ENCODE measurements around the gene HNRNPA3.
"Not testable (repeated sequence)": the region's sequence is repeated elsewhere in the genome, so short reads cannot be mapped to it uniquely, and the experiment has no call there.

HNRNPA3 gene

DNA sequence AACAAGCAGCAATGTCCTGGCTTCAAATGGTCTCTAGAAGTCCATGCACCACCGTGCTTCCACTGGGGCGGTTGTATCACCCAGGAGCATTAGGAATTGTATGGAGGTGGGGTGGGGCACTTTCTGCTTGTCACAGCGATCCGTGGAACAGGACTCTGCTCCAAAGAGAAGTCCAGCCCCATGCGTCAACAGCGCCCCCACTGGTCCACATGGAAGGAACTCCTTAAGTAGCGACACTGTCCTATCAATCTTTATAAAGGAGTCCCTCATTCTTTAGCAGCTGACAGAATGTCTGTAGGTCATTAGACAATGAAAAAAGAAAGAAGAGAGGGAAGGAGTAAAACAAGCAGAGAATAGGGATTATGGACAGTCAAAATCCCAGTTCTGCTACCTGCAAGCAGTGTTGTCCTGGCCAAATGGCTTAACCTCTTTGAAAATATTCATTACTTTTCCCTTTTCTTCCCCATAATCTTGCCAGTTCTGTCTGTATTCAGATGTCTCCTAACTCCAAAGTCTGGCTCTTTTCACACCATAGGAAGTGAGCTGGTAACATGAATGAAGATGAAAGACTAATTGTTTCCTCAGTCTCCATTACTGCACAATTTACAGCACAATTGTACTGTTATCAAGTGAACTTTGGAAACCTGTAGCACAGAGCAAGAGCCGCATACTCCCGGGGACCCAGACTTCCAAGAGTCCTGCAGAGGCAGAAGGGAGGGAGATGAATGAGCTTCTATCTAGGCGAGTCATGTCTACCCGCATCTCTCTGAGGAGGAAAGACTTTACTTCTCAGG, 42.0 kb downstream of the HNRNPA3 start:
- DNase-seq (ENCODE audit: low read depth) = peak; percentile 61

DNA sequence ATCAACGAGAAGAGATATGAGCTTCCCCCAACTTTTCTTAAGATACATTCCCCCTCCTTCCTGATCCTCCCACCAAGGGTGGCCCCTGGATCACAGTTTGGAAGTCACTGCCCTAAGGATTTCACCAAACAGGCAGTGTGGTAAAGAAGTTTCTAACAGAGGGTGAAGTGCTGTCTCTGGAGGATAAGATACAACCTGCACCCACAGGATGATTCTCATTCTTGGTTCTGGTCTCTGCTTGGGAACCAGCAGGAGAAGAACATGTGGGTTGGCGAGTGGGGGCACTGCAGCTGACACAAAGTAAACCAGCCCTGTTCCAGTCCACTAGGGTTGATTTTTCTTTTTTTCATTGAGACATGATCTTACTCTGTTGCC, 42.6 kb downstream of the HNRNPA3 start:
- no peak for DNase-seq (ENCODE audit: low read depth)

DNA sequence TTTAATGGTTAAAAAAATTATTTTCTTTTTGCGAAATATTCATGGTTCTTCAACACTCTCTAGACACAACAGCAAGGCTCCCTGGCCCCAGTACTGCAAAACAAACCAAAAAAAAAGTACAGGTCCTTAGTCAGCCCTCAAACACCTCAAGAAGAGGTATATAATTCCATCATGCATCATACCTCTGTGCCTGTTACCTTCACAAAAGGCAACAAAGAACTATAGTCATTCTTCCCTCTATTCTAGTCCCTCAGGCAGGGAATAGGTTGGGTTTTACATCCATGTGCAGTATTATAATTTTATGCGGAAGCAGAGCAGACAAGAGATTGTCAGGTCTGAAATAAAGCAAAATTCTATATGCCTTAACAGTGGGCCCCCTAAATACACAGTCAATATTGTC, 43.4 kb downstream of the HNRNPA3 start:
- DNase-seq (ENCODE audit: low read depth) = no peak

DNA sequence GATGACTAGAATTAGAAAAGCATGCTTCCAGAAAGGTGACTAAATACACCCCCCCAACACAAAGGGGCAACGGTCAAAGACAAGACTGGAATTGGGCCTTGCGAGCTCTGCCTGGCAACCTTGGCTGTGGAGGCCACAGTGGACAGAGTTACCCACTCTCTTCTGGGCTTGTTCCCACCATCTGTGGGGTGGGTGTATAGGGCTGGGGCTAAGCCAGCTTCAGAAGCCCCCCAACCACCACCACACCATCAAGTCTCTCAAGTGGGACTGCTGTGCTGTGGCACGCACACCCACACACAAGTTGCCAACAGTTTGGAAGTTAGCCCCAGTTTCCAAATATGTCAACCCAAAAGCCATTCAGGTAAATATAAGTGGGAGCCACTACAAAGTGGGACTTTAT, 44.1 kb downstream of the HNRNPA3 start:
- DNase-seq (ENCODE audit: low read depth) = no peak

DNA sequence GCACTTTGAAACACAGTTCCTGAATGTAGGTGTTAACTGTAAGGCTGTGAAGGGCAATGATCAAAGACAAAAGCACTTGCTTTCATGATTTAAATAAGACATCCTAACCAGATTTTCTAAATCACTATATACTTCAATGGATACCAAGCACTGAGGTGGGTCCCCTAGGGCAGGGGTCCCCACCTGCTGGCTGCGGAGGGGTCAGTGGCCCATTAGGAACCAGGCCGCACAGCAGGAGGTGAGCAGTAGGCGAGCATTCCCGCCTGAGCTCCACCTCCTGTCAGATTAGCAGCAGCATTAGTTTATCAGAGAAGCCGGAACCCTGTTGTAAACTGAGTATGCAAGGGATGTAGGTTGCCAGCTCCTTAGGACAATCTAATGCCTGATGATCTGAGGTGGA, 44.9 kb downstream of the HNRNPA3 start:
- no peak for DNase-seq (ENCODE audit: low read depth)

DNA sequence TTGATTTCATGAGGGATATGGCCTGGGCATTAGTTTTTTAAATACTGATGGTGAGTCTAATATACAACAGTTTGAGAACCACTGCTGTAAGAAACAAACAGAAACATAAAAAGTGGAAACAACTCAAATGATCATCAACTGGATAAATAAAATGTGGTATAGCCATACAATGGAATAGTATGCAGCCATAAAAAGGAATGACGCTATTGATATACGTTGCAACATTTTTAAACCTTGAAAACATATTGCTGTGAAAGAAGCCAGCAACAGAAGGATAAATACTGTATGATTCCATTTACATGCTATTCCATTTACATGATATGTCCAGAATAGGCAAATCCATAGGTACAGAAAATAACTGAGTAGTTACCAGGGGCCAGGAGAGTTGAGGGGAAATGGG, 45.5 kb downstream of the HNRNPA3 start:
- no peak for DNase-seq (ENCODE audit: low read depth)

DNA sequence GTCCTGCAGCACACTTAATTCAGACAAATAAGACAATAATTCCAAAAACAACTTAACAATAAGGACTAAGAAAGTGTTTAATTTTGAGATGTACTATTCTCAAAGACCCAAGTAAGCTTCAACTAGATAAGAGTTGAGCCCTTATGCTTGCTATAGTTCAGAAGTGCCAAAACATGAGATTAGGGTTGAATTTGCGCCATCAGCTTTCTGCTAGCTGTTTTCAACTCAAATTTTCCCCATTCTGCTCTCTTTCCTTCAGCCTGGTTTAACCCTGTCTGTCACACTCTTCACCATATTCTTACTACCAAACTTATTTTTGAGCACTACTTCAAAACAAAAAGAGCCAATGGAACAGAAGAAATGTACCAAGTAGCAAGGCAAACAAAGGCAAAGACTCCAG, 47.8 kb downstream of the HNRNPA3 start:
- no peak for DNase-seq (ENCODE audit: low read depth)

DNA sequence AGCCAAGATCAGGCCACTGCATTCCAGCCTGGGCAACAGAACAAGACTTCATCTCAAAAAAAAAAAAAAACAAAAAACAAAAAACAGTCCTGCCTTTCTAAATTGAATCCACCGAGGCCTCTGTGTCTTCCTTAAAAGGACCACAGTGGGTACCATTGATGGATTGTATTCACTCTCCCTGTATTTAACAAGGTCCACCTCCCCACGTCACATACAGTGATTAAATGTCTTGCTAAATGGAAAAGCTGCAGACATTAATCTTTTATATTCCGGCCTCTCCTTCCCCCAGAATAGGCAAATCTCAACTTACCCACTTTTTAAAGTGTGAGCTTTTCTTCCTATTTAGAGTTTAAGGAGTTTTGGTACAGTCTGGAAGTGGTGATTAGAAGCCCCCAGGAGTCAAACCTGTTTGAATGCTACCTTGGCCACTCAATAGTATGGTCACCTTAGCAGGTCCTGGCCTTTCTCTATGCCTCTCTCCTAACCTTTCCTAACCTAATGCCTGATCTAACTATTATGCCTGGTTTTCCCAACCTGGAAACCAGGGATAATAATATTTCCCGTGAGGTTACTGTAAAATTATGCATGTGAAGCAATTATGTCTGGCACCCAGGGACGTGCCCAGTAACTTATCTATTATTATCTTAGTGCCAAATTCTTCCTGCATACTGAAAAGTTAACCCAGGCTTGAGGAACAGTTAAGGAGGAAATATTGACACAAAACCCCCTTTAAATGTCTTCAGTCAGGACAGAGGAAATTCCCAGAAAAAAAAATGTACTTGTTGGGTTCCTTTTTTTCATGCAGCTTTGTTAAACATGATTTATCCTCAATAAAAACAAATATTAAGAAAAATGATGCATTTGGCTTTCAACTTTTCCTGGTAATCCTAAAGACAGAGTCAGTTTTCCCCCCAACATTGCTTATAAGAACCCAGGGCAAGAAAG, 48.8 kb downstream of the HNRNPA3 start:
- no peak for DNase-seq (ENCODE audit: low read depth)

DNA sequence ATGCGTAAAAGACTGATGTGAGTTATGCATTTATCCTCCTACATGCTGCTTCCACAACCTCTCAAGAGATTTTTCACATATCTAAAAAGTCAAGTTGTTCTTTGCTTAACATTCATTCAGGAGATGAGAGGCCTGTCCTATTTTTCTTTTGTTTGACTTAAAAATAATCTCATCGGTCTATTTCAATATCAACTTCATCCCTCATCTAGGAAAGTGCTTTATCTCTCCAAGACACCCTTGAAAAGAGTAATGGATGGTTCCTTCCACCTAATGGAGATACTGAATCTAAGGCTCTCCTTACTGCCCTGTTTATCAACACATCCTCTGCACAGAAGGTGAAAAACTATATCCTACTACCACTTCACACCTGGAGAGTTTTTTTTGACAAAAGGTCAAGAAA, 49.5 kb downstream of the HNRNPA3 start:
- no peak for DNase-seq (ENCODE audit: low read depth)

DNA sequence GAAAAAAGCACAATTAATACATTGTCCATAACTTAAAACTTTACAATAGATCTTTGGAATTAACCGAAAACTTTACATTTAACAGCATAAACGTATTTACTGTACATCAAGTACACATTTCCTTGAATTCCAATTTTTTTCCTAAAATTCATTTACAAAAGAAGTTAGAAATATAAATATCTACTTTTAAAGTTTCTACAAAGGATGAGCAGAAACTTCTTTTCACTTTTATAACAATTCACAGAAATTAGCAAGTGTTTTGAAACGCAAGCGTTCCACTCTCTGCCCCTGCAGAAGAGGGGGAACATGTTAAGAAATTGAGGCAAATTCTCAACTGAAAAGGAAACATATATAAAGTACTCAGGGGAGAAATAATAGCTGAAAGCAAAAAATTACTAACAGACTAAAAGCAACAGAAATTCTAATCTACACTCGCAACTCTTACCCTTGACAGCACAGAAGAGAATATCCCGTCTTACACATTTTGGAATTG, 50.4 kb downstream of the HNRNPA3 start:
- DNase-seq (ENCODE audit: low read depth) = no peak

DNA sequence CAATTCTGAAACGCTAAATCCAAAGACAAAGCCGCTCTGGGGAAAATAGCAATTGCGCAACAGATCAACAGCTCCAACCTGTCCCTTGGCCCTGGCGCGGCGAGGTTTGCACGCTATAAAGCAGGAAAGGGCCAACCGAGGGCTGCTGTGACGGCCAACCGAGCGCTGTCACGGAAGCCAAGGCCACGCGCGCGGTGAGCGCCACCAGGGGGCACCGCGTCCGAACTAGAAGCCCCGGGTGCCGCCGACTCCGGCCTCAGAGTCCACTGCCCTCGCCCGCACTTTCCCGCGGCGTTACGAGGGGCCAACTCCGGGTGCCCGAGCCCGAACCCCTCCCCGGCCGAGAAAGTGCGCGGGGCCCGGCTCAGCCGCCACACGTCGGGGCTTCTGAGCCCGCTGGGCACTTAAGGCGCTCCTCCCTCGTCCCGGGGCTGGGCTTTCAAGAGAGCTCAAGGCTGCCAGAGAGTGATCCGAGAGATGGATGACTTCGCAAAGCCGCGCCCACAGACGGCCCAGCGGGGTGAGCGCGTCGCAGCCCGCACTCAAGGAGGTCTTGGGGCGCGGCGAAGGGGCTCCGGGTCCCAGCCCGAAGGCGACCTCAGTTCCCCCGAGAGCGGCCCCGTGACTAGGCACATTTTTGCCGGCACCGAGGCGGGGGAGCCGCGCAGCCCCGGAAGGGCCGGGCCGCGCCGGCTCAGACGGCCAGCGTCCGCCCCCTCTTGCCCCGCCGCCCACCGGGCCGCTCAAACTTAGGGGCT, 51.0 kb downstream of the HNRNPA3 start:
- peak; percentile 96 for DNase-seq (ENCODE audit: low read depth)

DNA sequence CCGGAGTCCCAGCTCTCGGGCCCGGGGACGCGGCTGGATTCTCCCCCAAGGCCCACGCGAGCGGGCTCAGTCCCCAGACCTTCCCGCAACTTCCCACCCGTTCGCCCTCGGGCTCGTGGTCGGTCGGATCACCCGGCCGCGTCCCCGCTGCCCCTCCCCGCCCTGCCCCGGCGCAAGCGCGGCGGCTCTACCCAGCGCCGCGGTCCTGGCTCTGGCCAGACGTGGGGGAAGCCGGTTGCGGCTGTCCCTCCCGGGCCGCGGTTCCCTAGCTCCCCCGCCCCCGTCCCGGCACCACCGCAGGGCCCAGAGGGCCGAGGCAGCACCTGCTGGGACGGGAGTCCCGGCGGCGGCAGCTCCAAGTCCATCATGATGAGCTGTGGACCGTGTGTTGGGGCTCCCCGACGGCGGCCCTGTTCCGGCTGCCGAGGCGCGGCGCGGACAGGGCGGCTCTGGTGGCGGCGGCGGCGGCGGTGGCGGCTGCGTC, 51.7 kb downstream of the HNRNPA3 start:
- DNase-seq (ENCODE audit: low read depth) = peak; percentile 55

DNA sequence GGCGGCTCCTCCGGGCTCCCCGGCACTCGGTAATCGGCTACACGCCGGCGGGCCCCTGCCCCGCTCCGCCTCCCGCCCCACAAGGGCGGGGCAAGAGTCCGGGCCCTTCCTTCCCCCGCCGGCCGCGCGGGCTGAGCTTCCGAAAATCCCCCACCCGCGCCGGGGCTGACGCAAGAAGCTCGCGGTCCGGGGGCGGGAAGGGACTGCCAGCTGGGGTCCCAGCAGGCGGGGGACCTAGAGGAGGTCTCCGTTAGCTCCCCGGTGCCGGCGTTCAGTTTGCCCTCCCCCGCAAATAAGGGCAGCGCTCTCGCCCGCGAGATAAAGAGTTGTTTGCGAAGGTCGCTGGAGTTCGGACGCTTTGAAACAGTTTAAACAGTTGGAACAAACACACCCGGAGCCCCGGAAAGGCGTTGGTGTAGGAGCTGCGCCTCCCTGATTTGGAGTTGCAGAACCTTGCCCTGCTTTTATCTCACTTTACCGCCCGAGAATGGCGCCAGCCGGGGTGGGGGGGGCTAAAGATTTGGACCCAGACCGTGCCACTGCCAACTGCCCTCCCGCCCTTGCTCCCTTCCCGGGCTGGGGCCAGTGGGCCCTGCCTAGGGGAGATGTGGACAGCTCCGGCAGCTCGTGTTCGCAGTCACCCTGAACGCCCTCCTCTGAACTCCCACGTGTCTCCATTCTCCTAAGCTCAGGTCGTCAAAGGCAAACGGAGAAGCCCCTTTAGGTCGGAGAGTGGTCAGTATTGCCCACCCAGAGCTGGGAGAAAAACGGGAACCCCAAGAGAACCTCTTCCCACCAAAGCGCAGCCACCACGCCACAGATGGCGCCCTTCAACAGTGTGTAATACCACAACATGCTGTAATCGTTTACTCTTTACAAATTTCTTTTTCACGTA, 52.3 kb downstream of the HNRNPA3 start, which contains the start of gene NFE2L2:
NFE2L2 (minus strand) TSS at position 35 of the 895 bp plus-strand sequence. CDS start 151 bp downstream, outside the sequence.
- peak; percentile 88 for DNase-seq (ENCODE audit: low read depth)

DNA sequence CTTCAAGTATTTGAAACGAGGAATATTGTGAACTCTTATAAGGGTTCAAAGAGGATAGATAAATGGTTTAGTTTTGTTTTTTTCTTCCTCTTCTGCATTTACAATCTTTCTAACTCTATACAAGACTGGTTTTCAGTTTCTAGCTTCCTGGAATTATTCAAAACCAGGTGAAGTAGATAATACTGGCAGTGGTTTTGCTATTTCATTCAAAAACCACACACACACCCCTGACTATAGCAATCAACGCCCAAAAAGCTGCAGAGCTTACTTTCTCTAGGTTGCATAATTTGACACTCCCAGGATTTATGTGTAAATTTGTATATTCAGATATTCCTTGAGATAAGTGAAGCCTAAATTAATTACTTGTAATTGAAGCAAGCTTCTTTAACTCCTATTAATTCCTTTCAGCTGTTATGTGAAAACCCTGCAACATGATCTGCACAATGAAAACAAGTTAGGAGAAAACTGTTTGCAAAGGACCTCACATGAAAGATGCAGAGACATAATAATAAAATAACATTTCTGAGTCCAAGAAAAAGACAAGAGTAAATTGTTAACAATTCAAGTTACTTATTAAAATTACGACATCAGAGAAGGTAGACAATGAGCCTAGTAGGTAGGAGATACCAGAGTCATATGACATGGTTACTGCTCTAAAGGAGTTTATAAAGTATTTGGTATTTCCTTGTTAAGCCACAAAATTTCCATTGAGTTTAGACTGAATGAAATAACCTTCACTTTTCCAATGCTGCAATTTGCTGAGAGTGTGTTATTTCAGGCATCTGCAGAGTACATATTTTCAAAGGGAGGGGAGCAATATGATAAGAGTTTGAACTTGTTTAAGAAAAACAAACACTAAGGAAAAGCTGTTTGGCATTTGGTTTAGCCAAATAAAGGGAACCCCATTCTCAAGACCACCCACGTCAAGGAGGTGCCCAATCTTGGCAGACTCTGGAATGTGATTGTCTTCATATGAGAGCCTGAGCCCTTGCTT, 53.5 kb downstream of the HNRNPA3 start:
- DNase-seq (ENCODE audit: low read depth) = peak; percentile 57

DNA sequence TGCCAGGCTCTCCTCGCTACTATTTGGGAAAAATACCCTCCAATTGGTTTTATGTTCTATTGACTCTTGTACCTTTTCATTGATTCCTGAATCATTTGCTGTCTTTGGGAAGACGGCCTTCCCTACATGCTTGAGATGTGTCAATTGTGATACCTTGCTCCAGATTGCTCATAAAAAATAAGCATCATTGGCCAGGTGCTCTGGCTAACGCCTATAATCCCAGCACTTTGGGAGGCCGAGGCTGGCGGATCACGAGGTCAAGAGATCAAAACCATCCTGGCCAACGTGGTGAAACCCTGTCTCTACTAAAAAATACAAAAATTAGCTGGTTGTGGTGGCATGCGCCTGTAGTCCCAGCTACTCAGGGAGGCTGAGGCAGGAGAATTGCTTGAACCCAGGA, 54.4 kb downstream of the HNRNPA3 start:
- not testable (repeated sequence) for DNase-seq (ENCODE audit: low read depth)

DNA sequence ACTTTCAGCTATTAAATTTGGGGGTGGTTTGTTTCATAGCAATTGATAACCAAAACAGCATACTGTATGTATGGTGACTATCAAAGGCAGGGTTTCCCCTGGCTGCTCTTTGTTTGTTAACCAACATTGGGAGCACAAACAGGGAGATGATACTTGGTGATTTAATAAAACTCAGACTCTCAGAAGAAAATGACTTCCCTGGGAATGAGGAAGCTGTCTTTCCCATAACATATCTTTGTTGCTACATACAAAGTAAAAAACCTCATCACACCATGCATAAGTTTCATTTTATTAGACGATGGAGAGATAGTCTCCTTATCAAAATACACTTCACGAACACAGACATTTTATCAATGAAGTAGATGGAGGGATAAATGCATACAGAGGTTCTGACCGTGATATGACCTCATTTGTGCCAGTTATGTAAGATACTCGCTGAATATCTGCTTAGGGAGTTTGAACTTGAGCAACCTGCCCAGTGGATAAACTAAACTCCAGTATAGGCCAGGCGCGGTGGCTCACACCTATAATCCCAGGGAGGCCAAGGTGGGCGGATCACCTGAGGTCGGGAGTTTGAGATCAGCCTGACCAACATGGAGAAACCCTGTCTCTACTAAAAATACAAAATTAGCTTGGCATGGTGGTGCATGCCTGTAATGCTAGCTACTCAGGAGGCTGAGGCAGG, 55.7 kb downstream of the HNRNPA3 start:
- no peak for DNase-seq (ENCODE audit: low read depth)

DNA sequence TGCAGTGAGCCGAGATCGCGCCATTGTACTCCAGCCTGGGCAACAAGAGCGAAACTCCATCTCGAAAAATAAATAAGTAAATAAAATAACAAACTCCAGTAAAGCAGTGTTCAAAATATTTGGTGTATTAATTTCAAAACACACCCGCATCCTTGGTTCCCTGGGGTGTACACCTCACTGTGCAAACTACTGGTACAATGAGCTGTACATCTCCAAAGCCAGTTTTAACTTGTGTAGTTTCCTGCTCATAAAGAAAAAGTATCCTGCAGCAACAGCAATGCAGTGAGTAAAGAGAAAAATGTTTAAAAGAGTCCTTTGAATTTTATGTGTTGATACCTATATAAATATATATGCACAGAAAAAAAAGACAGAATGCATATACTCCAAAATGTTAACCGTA, 56.3 kb downstream of the HNRNPA3 start:
- no peak for DNase-seq (ENCODE audit: low read depth)

DNA sequence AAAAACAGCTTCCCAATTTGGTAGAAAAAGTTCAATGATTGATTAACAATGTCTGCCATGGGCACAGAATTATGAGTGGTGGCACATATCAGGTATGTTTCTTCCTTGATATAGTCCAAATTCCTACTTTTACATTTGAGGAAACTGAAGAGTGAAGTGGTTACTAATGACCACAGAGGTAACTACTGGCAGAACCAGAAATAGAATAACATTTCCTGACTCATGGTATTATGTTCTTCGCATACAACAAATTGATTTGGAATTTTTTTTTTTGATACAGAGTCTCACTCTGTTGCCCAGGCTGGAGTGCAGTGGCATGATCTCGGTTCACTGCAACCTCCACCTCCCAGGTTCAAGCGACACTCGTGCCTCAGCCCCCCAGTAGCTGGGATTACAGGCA, 57.9 kb downstream of the HNRNPA3 start:
- no peak for DNase-seq (ENCODE audit: low read depth)
